ENCODE measurements around the gene DNAH12.

DNA sequence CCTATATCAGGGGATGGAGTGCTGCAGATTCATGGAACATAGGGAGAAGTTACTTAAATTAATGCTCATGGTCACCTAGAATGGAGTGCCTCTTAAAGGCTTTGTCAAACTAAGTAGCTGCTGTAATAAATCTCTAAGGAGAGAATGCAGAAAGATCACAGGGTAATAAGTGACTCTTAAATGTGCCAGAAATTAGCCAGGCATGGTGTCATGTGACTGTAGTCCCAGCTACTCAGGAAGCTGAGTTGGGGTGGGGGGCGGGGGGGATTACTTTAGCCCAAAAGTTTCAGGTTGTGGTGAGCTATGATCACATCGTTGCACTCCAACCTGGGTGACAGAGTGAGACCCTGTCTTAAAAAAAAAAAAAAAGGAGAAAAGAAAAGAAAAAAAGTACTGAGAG lies 160.7 kb downstream of the DNAH12 start:
- TF ChIP-seq, protein P1, sequence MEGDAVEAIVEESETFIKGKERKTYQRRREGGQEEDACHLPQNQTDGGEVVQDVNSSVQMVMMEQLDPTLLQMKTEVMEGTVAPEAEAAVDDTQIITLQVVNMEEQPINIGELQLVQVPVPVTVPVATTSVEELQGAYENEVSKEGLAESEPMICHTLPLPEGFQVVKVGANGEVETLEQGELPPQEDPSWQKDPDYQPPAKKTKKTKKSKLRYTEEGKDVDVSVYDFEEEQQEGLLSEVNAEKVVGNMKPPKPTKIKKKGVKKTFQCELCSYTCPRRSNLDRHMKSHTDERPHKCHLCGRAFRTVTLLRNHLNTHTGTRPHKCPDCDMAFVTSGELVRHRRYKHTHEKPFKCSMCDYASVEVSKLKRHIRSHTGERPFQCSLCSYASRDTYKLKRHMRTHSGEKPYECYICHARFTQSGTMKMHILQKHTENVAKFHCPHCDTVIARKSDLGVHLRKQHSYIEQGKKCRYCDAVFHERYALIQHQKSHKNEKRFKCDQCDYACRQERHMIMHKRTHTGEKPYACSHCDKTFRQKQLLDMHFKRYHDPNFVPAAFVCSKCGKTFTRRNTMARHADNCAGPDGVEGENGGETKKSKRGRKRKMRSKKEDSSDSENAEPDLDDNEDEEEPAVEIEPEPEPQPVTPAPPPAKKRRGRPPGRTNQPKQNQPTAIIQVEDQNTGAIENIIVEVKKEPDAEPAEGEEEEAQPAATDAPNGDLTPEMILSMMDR (IDR thresholded peaks at IDR 0.05 in 4 of 5, conservative IDR thresholded peaks at IDR 0.05 in 1 of 5): no peak
- TF ChIP-seq POLR2A (IDR thresholded peaks at IDR 0.05): no peak
